Superior temporal gyrus (tissue), 1 donor: ENCODE results near the gene NHERF2.

Experiments
- DNase-seq: peaks from one replicate; pipeline ENCODE4 v3.0.0-alpha.2; 2016; ENCODE audit errors: extremely low spot score

The NHERF2 gene

DNA sequence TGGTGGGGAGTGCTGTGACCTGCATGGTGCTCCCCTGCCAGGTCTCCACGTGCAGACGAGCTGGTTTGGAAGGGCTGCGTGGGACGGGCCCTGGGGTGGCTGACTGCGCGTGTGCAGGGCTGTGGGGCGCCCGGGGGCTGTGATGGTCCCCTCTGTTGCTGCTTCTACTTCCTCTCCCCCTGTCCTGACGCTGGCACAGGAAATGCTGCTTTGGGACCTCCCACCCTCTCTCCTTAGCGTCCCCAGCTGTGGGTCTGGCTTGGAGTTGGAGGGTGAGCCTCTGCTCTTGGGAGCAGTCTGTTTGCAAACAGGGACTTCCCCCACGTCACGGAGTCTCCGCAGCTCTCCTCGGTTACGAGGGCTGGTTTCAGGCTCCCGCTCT, 56.3 kb downstream of the NHERF2 start:
- no peak for DNase-seq

GRCh38 chr16:2083409-2083808, 56.7 kb downstream of the NHERF2 start:
- DNase-seq = no peak

DNA sequence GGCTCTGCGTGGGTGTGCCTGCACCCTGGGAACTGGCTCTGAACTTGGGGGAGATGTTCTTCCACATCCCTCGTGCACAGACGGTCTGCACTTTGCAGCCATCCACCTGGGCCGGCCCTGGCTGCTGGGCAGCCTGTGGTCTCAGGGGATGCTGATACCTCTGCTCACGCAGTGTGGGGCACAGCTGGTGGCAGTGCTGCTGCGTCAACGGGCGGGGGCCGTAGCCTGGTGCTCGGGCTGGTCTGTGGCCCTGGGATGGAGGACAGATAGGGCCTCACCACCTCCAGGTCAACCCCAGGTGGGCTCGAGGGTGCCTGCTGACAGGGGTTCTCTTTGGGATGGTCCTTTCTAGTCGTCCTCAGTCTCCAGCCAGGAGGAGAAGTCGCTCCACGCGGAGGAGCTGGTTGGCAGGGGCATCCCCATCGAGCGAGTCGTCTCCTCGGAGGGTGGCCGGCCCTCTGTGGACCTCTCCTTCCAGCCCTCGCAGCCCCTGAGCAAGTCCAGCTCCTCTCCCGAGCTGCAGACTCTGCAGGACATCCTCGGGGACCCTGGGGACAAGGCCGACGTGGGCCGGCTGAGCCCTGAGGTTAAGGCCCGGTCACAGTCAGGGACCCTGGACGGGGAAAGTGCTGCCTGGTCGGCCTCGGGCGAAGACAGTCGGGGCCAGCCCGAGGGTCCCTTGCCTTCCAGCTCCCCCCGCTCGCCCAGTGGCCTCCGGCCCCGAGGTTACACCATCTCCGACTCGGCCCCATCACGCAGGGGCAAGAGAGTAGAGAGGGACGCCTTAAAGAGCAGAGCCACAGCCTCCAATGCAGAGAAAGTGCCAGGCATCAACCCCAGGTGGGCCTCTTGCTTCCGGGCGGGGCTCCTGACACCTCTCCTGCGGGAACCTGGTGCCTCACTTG, 57.4 kb downstream of the NHERF2 start:
- DNase-seq = no peak

GRCh38 chr16:2084895-2085625, 58.4 kb downstream of the NHERF2 start:
- no peak for DNase-seq

DNA sequence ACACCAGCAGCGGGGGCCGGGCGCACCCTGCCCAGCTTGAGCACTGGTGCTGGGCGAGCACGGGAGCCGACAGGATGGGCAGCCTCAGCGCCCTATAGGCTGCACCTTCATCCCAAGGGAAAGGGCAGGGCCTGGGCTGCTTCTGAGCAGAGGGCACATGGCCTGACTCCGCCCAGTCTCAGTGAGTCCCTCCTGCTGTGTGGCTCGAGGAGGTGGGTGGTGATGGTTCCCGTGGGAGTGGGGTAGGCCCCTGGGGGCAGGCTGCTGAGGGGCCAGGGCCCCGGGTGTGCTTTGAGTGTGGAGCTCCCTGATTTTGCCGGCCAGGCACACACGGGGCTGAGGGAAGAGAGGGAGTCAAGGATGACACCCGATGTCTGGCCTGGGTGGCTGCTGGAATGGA, 59.0 kb downstream of the NHERF2 start:
- no peak for DNase-seq

DNA sequence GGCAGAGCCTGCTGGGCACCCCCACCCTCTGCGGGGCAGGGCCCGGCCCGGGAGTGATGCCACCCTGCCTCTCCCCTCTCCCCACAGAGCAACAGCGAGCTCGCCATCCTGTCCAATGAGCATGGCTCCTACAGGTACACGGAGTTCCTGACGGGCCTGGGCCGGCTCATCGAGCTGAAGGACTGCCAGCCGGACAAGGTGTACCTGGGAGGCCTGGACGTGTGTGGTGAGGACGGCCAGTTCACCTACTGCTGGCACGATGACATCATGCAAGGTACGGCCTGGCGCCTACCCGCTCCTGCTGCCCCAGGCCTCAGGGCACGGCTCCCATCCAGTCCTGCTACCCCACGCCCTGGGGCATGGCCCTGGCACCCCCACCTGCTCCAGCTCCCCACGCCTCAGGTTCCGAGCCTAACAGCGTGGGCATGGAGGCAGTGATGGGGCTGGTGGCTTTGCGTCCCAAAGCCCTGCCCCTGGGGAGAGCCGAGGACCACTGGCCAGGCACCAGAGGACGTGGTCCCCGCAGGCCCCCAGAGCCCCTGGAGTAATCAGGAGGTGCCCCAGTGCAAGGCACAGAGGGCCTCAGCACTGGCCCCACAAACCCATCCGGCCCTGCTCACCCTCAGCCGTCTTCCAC, 59.5 kb downstream of the NHERF2 start:
- no peak for DNase-seq

DNA sequence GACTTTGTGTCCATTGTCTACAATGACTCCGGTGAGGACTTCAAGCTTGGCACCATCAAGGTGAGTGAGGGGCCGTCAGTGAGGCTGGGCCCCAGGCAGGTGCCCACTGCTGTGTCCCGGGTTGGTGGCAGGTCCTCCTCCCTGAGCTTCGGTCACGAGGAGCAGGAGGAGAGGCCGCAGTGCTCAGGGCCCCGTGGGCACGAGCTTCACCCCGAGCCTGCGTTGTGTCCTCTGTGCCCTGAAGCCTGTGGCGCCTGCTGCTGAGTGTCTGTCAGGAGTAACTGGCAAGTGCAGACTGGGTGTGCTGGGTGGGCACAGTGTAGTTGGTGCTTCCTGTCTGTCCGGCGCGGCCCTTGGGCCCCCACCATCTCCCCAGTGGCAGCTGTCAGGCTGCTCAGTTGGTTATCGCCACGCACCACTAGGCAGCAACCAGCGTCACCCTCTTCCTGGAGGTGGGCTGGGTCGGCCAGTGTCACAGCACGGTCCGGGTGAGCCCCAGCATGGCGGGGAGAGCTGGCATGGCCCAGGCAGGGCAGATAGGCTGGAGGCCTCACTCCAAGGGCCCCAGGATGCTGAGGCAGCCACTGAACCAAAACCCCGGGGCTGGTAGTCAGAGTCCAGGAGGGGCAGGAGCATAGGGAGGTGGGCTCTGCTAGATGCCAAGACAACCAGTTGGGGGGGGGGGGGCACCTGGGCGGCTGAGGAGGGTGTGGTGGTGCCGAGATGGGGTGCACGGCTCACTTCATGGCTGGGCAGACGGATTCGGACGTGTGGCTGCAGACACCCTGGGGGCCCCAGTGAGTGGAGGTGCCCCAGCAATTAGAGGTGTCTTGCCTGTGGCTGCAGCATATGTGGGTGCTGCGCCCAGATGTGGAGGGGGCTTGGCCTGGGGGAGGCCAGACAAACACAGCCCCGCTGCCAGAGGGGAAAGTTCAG, 60.4 kb downstream of the NHERF2 start:
- no peak for DNase-seq

GRCh38 chr16:2087748-2088631, 61.3 kb downstream of the NHERF2 start:
- DNase-seq = no peak
